WTC11 (cell line): ENCODE data around the gene BAIAP2.

ENCODE experiments used
- ATF6 ChIP-seq: sonication (generic); formaldehyde crosslinking; IDR thresholded peaks from 2 replicates; pipeline ENCODE4 v1.8.1; 2023; ENCODE audit warnings: mild to moderate bottlenecking, missing genetic modification reagents
- ZNF232 ChIP-seq: sonication (generic); formaldehyde crosslinking; IDR thresholded peaks from 2 replicates; pipeline ENCODE4 v1.8.0; 2022; ENCODE audit warnings: mild to moderate bottlenecking, missing genetic modification reagents

- TF ChIP-seq ZNF232 (CRISPR knock-in tag), result no peak
- TF ChIP-seq ATF6 (CRISPR knock-in tag), result no peak
These were observed 113.6 kb downstream of the BAIAP2 start for GRCh38 chr17:81148571-81148970.
